Measurements from ENCODE around the gene COG7.
"Not testable (repeated sequence)": the region's sequence is repeated elsewhere in the genome, so short reads cannot be mapped to it uniquely, and the experiment has no call there.

Gene COG7

GRCh38 chr16:23374721-23375510 lies 78.1 kb downstream of the COG7 start:
- Histone ChIP-seq H3K36me3 (ENCODE audit: control insufficient read depth, insufficient read depth, low read length) (no peaks in the 10 kb centered on the region), H3K27me3 (ENCODE audit: control insufficient read depth, insufficient read depth, low read length) (no peaks in the 10 kb centered on the region), H3K9ac (ENCODE audit: low read length) (no peak overlapping the region), H3K4me1 (ENCODE audit: control insufficient read depth, insufficient read depth, low read length) (no peaks in the 10 kb centered on the region), H3K27ac (ENCODE audit: low read depth, low read length) (no peak overlapping the region), H3K4me3 (ENCODE audit: low read length) (no peak overlapping the region)

GRCh38 chr16:23373436-23374219 lies 79.4 kb downstream of the COG7 start:
- no peak overlapping the region for H3K4me3 ChIP-seq (ENCODE audit: low read length)
- no peak overlapping the region for H3K27ac ChIP-seq (ENCODE audit: low read depth, low read length)
- H3K9ac ChIP-seq (ENCODE audit: low read length): no peak overlapping the region
- H3K27me3 ChIP-seq (ENCODE audit: control insufficient read depth, insufficient read depth, low read length): no peaks in the 10 kb centered on the region
- no peaks in the 10 kb centered on the region for H3K4me1 ChIP-seq (ENCODE audit: control insufficient read depth, insufficient read depth, low read length)
- no peaks in the 10 kb centered on the region for H3K36me3 ChIP-seq (ENCODE audit: control insufficient read depth, insufficient read depth, low read length)

DNA sequence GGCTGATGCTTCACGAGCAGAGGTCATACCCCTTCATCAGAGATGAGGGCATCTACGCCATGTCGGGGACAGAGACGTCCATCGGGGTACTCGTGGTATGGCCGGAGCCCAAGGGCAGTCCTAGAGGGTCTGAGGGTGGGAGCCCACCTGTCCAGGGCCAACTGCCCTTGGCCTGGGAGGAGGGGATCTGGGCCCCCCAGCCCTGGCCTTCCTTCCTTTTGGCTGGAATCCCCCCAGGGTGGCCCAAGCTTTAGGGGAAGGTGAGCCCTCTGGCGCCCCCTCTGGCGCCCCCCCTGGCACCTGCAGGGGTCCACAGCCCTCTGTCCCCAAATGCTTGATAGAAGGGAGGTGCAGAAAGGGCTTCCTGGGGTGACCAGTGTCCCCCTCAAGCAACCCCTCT lies 81.6 kb downstream of the COG7 start:
- H3K4me3 ChIP-seq (ENCODE audit: low read length): no peak overlapping the region
- H3K36me3 ChIP-seq (ENCODE audit: control insufficient read depth, insufficient read depth, low read length): no peaks in the 10 kb centered on the region
- no peak overlapping the region for H3K9ac ChIP-seq (ENCODE audit: low read length)
- no peaks in the 10 kb centered on the region for H3K27me3 ChIP-seq (ENCODE audit: control insufficient read depth, insufficient read depth, low read length)
- H3K27ac ChIP-seq (ENCODE audit: low read depth, low read length): no peak overlapping the region
- no peaks in the 10 kb centered on the region for H3K4me1 ChIP-seq (ENCODE audit: control insufficient read depth, insufficient read depth, low read length)

DNA sequence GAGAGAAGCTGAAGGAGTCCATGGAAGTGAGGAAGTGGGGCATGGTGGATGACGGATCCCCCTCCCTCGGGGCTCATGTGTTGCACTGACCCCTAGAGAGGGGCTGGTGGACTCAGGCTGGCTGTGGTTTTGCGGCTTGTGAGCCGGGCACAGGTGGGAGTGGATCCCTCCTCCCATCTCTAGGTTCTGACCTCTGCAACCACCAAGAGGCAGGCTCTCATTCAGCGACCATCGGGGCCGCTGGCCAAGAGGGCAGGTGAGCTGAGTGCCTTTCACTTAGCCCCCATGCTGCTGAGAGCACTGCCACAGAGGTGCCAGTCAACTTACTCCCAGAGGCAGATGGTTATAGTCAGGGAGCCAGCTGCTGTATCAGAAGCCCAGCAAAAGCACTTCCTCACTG lies 83.6 kb downstream of the COG7 start:
- H3K27ac ChIP-seq (ENCODE audit: low read depth, low read length): no peak overlapping the region
- H3K4me3 ChIP-seq (ENCODE audit: low read length): no peak overlapping the region
- H3K9ac ChIP-seq (ENCODE audit: low read length): no peak overlapping the region
- no peaks in the 10 kb centered on the region for H3K27me3 ChIP-seq (ENCODE audit: control insufficient read depth, insufficient read depth, low read length)
- H3K36me3 ChIP-seq (ENCODE audit: control insufficient read depth, insufficient read depth, low read length): no peaks in the 10 kb centered on the region
- H3K4me1 ChIP-seq (ENCODE audit: control insufficient read depth, insufficient read depth, low read length): no peaks in the 10 kb centered on the region

DNA sequence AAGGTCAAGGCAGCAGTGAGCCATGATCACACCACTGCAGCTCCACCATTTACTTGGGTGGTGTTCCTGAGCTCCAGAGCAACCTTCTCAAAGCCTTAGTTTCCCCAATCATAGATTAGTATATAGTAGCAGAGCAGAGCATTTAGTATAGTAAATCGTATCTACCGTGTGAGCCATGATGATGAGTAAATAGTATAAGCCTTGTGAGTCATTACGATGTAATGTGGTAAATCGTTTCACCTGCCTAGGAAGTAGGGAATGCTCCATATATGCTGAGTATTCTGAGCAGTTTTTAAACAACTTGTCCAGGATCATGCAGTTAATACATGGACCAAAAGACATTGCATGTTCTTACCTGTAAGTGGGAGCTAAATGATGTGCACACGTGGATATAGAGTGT lies 84.5 kb downstream of the COG7 start:
- Histone ChIP-seq H3K27ac (ENCODE audit: low read depth, low read length) (no peak overlapping the region), H3K4me1 (ENCODE audit: control insufficient read depth, insufficient read depth, low read length) (no peaks in the 10 kb centered on the region), H3K27me3 (ENCODE audit: control insufficient read depth, insufficient read depth, low read length) (no peaks in the 10 kb centered on the region), H3K4me3 (ENCODE audit: low read length) (no peak overlapping the region), H3K9ac (ENCODE audit: low read length) (no peak overlapping the region), H3K36me3 (ENCODE audit: control insufficient read depth, insufficient read depth, low read length) (no peaks in the 10 kb centered on the region)

DNA sequence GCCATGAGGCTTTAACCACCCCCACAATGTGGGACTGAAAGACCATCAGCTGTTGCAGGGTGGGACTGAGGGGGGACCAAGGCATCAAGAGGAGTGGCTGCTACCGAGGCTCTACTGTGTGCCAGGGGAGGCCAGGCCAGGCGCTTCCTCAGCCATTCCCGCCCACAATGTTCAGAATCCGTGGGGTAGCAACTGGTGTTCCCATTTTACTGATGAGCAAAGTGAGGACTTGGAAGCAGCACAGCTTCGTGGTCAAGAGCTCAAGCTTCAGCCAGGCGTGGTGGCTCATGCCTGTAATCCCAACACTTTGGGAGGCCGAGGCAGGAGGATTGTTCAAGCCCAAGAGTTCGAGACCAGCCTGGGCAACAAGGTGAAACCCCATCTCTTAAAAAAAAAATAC lies 85.0 kb downstream of the COG7 start:
- H3K9ac ChIP-seq (ENCODE audit: low read length): no peak overlapping the region
- no peaks in the 10 kb centered on the region for H3K36me3 ChIP-seq (ENCODE audit: control insufficient read depth, insufficient read depth, low read length)
- H3K27ac ChIP-seq (ENCODE audit: low read depth, low read length): no peak overlapping the region
- H3K27me3 ChIP-seq (ENCODE audit: control insufficient read depth, insufficient read depth, low read length): no peaks in the 10 kb centered on the region
- H3K4me3 ChIP-seq (ENCODE audit: low read length): no peak overlapping the region
- no peaks in the 10 kb centered on the region for H3K4me1 ChIP-seq (ENCODE audit: control insufficient read depth, insufficient read depth, low read length)

DNA sequence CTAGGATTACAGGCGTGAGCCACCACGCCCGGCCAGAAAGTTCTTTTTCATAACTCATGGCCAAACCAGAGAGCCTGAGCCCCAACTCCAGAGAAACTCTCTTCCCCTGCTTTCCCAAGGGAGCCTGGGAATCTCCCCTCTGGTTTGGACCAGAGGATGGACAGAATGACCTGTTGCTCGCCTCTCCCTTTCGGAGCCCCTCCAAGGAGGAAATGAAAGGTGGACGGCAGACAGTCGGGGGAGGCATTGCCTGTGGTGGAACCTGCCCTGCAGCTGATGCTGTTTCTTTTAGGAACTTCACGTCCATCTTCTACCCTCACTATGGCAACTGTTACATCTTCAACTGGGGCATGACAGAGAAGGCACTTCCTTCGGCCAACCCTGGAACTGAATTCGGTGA lies 85.4 kb downstream of the COG7 start:
- Histone ChIP-seq H3K27ac (ENCODE audit: low read depth, low read length) (no peak overlapping the region), H3K9ac (ENCODE audit: low read length) (no peak overlapping the region), H3K27me3 (ENCODE audit: control insufficient read depth, insufficient read depth, low read length) (no peaks in the 10 kb centered on the region), H3K4me1 (ENCODE audit: control insufficient read depth, insufficient read depth, low read length) (no peaks in the 10 kb centered on the region), H3K36me3 (ENCODE audit: control insufficient read depth, insufficient read depth, low read length) (no peaks in the 10 kb centered on the region), H3K4me3 (ENCODE audit: low read length) (no peak overlapping the region)

DNA sequence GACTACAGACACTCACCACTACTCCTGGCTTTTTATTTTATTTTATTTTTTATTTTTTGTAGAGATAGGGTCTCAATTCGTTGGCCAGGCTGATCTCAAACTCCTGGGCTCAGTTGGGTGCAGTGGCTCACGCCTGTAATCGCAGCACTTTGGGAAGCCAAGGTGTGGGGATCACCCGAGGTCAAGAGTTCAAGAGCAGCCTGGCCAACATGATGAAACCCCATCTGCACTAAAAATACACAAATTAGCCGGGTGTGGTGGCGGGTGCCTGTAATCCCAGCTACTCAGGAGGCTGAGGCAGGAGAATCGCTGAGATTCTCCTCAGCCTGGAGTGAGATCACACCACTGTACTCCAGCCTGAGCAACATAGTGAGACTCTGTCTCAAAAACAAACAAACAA lies 86.6 kb downstream of the COG7 start:
- H3K4me1 ChIP-seq (ENCODE audit: control insufficient read depth, insufficient read depth, low read length); H3K27ac ChIP-seq (ENCODE audit: low read depth, low read length); H3K9ac ChIP-seq (ENCODE audit: low read length); H3K36me3 ChIP-seq (ENCODE audit: control insufficient read depth, insufficient read depth, low read length); H3K27me3 ChIP-seq (ENCODE audit: control insufficient read depth, insufficient read depth, low read length); H3K4me3 ChIP-seq (ENCODE audit: low read length): not testable (repeated sequence)

GRCh38 chr16:23365602-23366240 lies 87.3 kb downstream of the COG7 start:
- no peaks in the 10 kb centered on the region for H3K27me3 ChIP-seq (ENCODE audit: control insufficient read depth, insufficient read depth, low read length)
- H3K36me3 ChIP-seq (ENCODE audit: control insufficient read depth, insufficient read depth, low read length): no peaks in the 10 kb centered on the region
- no peaks in the 10 kb centered on the region for H3K4me1 ChIP-seq (ENCODE audit: control insufficient read depth, insufficient read depth, low read length)
- no peak overlapping the region for H3K4me3 ChIP-seq (ENCODE audit: low read length)
- no peak overlapping the region for H3K9ac ChIP-seq (ENCODE audit: low read length)
- no peak overlapping the region for H3K27ac ChIP-seq (ENCODE audit: low read depth, low read length)

GRCh38 chr16:23362460-23363317 lies 90.3 kb downstream of the COG7 start:
- Histone ChIP-seq H3K4me3 (ENCODE audit: low read length) (no peak overlapping the region), H3K27ac (ENCODE audit: low read depth, low read length) (peak overlapping the region; percentile 56), H3K9ac (ENCODE audit: low read length) (no peak overlapping the region), H3K36me3 (ENCODE audit: control insufficient read depth, insufficient read depth, low read length) (no peaks in the 10 kb centered on the region), H3K27me3 (ENCODE audit: control insufficient read depth, insufficient read depth, low read length) (no peaks in the 10 kb centered on the region), H3K4me1 (ENCODE audit: control insufficient read depth, insufficient read depth, low read length) (no peaks in the 10 kb centered on the region)

DNA sequence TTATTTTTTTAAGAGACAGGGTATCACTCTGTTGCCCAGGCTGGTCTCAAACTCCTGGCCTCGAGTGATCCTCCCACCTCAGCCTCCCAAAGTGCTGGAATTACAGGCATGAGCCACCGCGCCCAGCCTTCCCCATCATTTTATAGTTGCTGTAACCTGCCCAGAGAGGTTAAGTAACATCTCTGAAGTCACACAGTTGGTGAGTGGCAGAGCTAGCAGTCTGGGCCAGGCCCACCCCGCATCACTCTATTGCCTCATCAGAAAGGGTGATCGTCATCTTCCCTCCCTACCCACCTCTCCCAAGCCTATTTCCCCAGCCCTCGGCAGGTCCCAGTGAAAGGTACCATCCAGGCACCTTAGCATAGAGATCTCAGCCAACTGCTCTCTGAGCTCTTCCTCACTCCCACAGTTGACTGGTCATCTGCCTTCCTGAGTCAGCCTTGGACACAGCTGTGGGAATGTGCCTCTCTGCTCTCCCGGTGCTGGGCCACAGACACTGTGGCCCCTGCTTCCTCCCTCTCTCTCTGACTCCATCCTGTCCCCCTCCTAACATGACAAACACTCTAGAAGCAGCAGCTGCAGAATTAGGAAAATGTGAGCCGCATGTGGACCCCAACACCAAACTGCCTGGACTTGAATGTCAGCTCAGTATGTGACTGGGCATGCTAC lies 93.8 kb downstream of the COG7 start:
- Histone ChIP-seq H3K9ac (ENCODE audit: low read length) (no peak overlapping the region), H3K4me1 (ENCODE audit: control insufficient read depth, insufficient read depth, low read length) (no peaks in the 10 kb centered on the region), H3K36me3 (ENCODE audit: control insufficient read depth, insufficient read depth, low read length) (no peaks in the 10 kb centered on the region), H3K27ac (ENCODE audit: low read depth, low read length) (no peak overlapping the region), H3K4me3 (ENCODE audit: low read length) (no peak overlapping the region), H3K27me3 (ENCODE audit: control insufficient read depth, insufficient read depth, low read length) (no peaks in the 10 kb centered on the region)
